ENCODE results near the gene MARCKS. TPM values are rescaled to one million over a fixed set of nuclear protein-coding genes. Genes with fewer than 3 reads are reported as not detected.

MARCKS gene, protein sequence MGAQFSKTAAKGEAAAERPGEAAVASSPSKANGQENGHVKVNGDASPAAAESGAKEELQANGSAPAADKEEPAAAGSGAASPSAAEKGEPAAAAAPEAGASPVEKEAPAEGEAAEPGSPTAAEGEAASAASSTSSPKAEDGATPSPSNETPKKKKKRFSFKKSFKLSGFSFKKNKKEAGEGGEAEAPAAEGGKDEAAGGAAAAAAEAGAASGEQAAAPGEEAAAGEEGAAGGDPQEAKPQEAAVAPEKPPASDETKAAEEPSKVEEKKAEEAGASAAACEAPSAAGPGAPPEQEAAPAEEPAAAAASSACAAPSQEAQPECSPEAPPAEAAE
- 210 TPM for total RNA-seq
- 100 to 1,000 TPM; 199 to 355 (median 236) TPM for polyA plus RNA-seq (ENCODE audit: insufficient read depth in 1 of 8, insufficient read length in 8 of 8, low replicate concordance in 1 of 8)
- long read RNA-seq, donor 1, full-length matches to known transcripts: 81 of 81 reads
- long read RNA-seq, donor 1, partial matches to known transcripts: 0 of 81 reads
- long read RNA-seq, donor 1, other reads (novel, unspliced or antisense): 0 of 81 reads
- long read RNA-seq, donor 2, full-length matches to known transcripts: 15 of 21 reads
- long read RNA-seq, donor 2, partial matches to known transcripts: 6 of 21 reads
- long read RNA-seq, donor 2, other reads (novel, unspliced or antisense): 0 of 21 reads
- long read RNA-seq, donor 3, full-length matches to known transcripts: 108 of 108 reads
- long read RNA-seq, donor 3, partial matches to known transcripts: 0 of 108 reads
- long read RNA-seq, donor 3, other reads (novel, unspliced or antisense): 0 of 108 reads
- long read RNA-seq, donor 4, full-length matches to known transcripts: 139 of 202 reads
- long read RNA-seq, donor 4, partial matches to known transcripts: 63 of 202 reads
- long read RNA-seq, donor 4, other reads (novel, unspliced or antisense): 0 of 202 reads
- long read RNA-seq, donor 5, full-length matches to known transcripts: 372 of 390 reads
- long read RNA-seq, donor 5, partial matches to known transcripts: 0 of 390 reads
- long read RNA-seq, donor 5, other reads (novel, unspliced or antisense): 18 of 390 reads
- long read RNA-seq, donor 6, full-length matches to known transcripts: 213 of 254 reads
- long read RNA-seq, donor 6, partial matches to known transcripts: 41 of 254 reads
- long read RNA-seq, donor 6, other reads (novel, unspliced or antisense): 0 of 254 reads
- long read RNA-seq, donor 7, full-length matches to known transcripts: 171 of 242 reads
- long read RNA-seq, donor 7, partial matches to known transcripts: 71 of 242 reads
- long read RNA-seq, donor 7, other reads (novel, unspliced or antisense): 0 of 242 reads
- long read RNA-seq, donor 8, full-length matches to known transcripts: 93 of 93 reads
- long read RNA-seq, donor 8, partial matches to known transcripts: 0 of 93 reads
- long read RNA-seq, donor 8, other reads (novel, unspliced or antisense): 0 of 93 reads
- long read RNA-seq, donor 9, full-length matches to known transcripts: 114 of 114 reads
- long read RNA-seq, donor 9, partial matches to known transcripts: 0 of 114 reads
- long read RNA-seq, donor 9, other reads (novel, unspliced or antisense): 0 of 114 reads
- long read RNA-seq, donor 10, full-length matches to known transcripts: 188 of 206 reads
- long read RNA-seq, donor 10, partial matches to known transcripts: 0 of 206 reads
- long read RNA-seq, donor 10, other reads (novel, unspliced or antisense): 18 of 206 reads
- long read RNA-seq, donor 11, full-length matches to known transcripts: 152 of 211 reads
- long read RNA-seq, donor 11, partial matches to known transcripts: 51 of 211 reads
- long read RNA-seq, donor 11, other reads (novel, unspliced or antisense): 8 of 211 reads

DNA sequence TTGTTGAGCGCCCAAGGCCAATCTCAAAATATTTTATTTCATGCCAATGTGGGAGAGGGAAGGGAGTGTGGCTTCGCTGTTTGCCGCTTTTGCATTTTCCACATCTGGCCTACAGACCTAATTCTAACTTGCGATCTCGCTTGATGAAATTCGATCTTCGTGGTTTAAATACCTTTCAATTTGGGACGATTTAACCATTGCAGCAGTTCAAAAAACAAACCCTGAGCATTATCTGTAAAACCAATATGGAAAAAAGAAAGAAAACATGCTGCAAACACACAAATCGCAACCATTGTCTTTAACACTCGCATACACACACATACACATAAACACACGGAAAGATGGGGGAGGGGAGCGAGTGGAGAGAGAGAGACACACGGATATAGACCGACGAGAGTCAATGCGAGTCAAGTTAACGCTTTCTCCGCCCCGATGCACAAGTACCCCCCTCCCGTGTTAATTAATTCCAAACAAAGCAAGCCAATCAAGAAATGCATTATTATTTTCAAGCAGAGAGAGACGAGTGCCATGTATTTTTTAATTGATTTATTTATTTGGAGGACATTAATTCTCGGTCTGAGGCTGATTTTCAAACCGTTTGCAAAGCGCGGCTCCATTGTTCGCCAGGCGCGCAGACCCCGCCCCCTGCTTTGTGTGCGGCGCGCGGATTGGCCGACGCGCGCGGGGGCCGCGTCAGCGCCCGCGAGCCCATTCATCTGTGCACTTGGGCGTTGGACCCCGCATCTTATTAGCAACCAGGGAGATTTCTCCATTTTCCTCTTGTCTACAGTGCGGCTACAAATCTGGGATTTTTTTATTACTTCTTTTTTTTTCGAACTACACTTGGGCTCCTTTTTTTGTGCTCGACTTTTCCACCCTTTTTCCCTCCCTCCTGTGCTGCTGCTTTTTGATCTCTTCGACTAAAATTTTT, at the start of gene MARCKS:
MARCKS (plus strand) TSS at position 721 of the 931 bp plus-strand sequence. CDS start 401 bp downstream, outside the sequence.
- under 1% methylated on average over 24 of the region's 49 CpGs for WGBS (ENCODE audit: insufficient coverage)
- no peaks in the 10 kb centered on the region for H3K27me3 ChIP-seq (ENCODE audit: control insufficient read depth, insufficient read depth, low read length)
- H3K4me1 ChIP-seq (ENCODE audit: control insufficient read depth, insufficient read depth, low read length): peaks cover 8% of the 10 kb centered on the region
- DNase-seq: peak; percentile 98
- peaks cover 2% of the 10 kb centered on the region for H3K36me3 ChIP-seq (ENCODE audit: control insufficient read depth, insufficient read depth, low read length)
- H3K9me3 ChIP-seq (replicated peaks; ENCODE audit: control insufficient read depth, low read depth, low read length): no peaks in the 10 kb centered on the region
- H3K4me3 ChIP-seq (ENCODE audit: low read length): peak within 1 kb of the TSS; percentile 100
- H3K27ac ChIP-seq (ENCODE audit: low read length): peak within 1 kb of the TSS; percentile 100

- peak; percentile 75 for DNase-seq
- Histone ChIP-seq H3K36me3 (ENCODE audit: control insufficient read depth, insufficient read depth, low read length) (no peaks in the 10 kb centered on the region), H3K9me3 (replicated peaks; ENCODE audit: control insufficient read depth, low read depth, low read length) (no peaks in the 10 kb centered on the region), H3K27ac (ENCODE audit: low read length) (peak overlapping the region; percentile 29), H3K27me3 (ENCODE audit: control insufficient read depth, insufficient read depth, low read length) (no peaks in the 10 kb centered on the region), H3K4me1 (ENCODE audit: control insufficient read depth, insufficient read depth, low read length) (peaks cover 3% of the 10 kb centered on the region), H3K4me3 (ENCODE audit: low read length) (no peak overlapping the region)
- WGBS (ENCODE audit: insufficient coverage): 79% methylated on average over 4 of the region's 5 CpGs
These were observed 47.3 kb upstream of the MARCKS start for GRCh38 chr6:113809826-113810225.

GRCh38 chr6:113813142-113813541, 44.0 kb upstream of the MARCKS start:
- no peaks in the 10 kb centered on the region for H3K4me1 ChIP-seq (ENCODE audit: control insufficient read depth, insufficient read depth, low read length)
- H3K9me3 ChIP-seq (replicated peaks; ENCODE audit: control insufficient read depth, low read depth, low read length): no peaks in the 10 kb centered on the region
- peak; percentile 75 for DNase-seq
- H3K4me3 ChIP-seq (ENCODE audit: low read length): no peak overlapping the region
- no CpG with 5 or more reads among the region's 3 CpGs for WGBS (ENCODE audit: insufficient coverage)
- H3K27ac ChIP-seq (ENCODE audit: low read length): no peak overlapping the region
- no peaks in the 10 kb centered on the region for H3K27me3 ChIP-seq (ENCODE audit: control insufficient read depth, insufficient read depth, low read length)
- H3K36me3 ChIP-seq (ENCODE audit: control insufficient read depth, insufficient read depth, low read length): no peaks in the 10 kb centered on the region

DNA sequence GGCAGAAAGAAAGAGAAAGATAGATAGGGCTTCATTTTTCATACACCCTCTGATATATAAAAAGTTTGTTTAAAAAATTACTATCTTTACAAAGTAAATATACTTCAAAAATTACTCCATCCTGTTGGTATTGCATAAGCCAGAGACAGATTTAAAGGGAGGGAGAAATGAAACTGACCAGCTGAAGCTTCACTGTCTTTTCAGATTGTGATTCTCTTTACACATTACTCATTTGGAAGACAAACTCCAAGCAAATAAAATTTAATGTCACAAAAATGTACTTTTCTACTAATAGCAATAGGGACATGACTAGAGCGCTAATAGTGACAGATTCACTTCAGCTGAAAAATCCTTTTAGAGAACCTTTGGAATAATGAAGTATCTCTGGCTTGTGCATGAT, 38.6 kb upstream of the MARCKS start:
- no peaks in the 10 kb centered on the region for H3K27me3 ChIP-seq (ENCODE audit: control insufficient read depth, insufficient read depth, low read length)
- H3K4me1 ChIP-seq (ENCODE audit: control insufficient read depth, insufficient read depth, low read length): no peaks in the 10 kb centered on the region
- H3K4me3 ChIP-seq (ENCODE audit: low read length): no peak overlapping the region
- peak; percentile 25 for DNase-seq
- H3K9me3 ChIP-seq (replicated peaks; ENCODE audit: control insufficient read depth, low read depth, low read length): no peaks in the 10 kb centered on the region
- no peak overlapping the region for H3K27ac ChIP-seq (ENCODE audit: low read length)
- no peaks in the 10 kb centered on the region for H3K36me3 ChIP-seq (ENCODE audit: control insufficient read depth, insufficient read depth, low read length)
- WGBS (ENCODE audit: insufficient coverage): no CpG with 5 or more reads among the region's 1 CpG

DNA sequence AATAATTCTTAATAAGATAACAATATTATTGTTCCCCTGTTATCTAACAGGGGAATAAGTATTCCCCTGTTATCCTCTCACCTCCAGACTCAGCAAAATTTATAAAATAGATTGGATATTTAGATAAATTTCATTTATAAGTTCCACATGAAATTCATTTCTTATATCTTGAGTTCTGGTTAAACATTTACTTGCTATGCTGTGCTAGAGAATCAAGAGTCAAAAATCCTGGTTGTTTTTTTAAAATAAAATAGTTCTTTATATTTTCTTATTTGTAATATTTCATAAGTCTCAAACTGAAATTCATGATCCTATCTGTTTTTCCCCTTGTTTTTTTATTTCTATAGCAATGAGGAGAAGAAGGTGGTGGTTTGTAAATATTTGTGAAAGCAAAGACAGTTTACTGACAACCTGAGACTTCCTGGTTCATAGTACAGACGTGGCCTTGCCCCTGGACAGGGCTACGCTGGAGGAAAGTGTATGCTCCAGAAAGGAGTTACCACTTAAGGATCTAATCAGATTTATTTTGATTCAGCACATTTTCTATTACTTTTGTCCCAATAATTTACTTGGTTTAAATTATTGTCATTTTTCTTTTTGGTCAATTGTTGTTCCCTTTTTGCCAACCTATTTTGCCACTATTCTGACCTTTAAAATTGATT, 37.8 kb upstream of the MARCKS start:
- Histone ChIP-seq H3K4me1 (ENCODE audit: control insufficient read depth, insufficient read depth, low read length) (no peaks in the 10 kb centered on the region), H3K27me3 (ENCODE audit: control insufficient read depth, insufficient read depth, low read length) (no peaks in the 10 kb centered on the region), H3K9me3 (replicated peaks; ENCODE audit: control insufficient read depth, low read depth, low read length) (no peaks in the 10 kb centered on the region), H3K4me3 (ENCODE audit: low read length) (no peak overlapping the region), H3K27ac (ENCODE audit: low read length) (no peak overlapping the region), H3K36me3 (ENCODE audit: control insufficient read depth, insufficient read depth, low read length) (no peaks in the 10 kb centered on the region)
- WGBS (ENCODE audit: insufficient coverage): no CpG with 5 or more reads among the region's 2 CpGs
- no peak for DNase-seq

GRCh38 chr6:113820761-113821160, 36.4 kb upstream of the MARCKS start:
- Histone ChIP-seq H3K27me3 (ENCODE audit: control insufficient read depth, insufficient read depth, low read length) (no peaks in the 10 kb centered on the region), H3K4me3 (ENCODE audit: low read length) (no peak overlapping the region), H3K27ac (ENCODE audit: low read length) (no peak overlapping the region), H3K9me3 (replicated peaks; ENCODE audit: control insufficient read depth, low read depth, low read length) (no peaks in the 10 kb centered on the region), H3K4me1 (ENCODE audit: control insufficient read depth, insufficient read depth, low read length) (peaks cover 12% of the 10 kb centered on the region), H3K36me3 (ENCODE audit: control insufficient read depth, insufficient read depth, low read length) (no peaks in the 10 kb centered on the region)
- DNase-seq: no peak
- 100% methylated on average over 3 of the region's 5 CpGs for WGBS (ENCODE audit: insufficient coverage)

DNA sequence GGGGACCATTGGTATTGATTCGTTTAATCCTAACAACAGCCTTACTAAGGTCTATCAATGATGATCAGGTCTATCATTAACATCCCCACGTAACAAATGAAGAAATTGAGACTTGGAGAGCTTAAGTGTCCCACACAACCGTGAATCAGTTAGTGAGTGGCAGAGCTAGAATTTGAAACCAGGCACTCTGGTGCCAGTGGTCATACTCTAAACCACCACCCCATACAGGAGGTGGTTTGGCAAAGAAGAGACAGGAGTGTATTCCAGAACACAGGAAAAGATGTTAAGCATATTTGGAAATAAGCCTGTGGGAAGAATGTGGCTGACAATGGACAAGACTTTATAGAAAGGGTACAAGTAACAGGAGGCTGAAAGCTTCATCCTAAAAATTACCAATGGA, 35.7 kb upstream of the MARCKS start:
- DNase-seq: no peak
- Histone ChIP-seq H3K36me3 (ENCODE audit: control insufficient read depth, insufficient read depth, low read length) (no peaks in the 10 kb centered on the region), H3K4me3 (ENCODE audit: low read length) (no peak overlapping the region), H3K4me1 (ENCODE audit: control insufficient read depth, insufficient read depth, low read length) (peaks cover 14% of the 10 kb centered on the region), H3K9me3 (replicated peaks; ENCODE audit: control insufficient read depth, low read depth, low read length) (no peaks in the 10 kb centered on the region), H3K27ac (ENCODE audit: low read length) (no peak overlapping the region), H3K27me3 (ENCODE audit: control insufficient read depth, insufficient read depth, low read length) (no peaks in the 10 kb centered on the region)
- WGBS (ENCODE audit: insufficient coverage): no CpG with 5 or more reads among the region's 3 CpGs

- Histone ChIP-seq H3K27me3 (ENCODE audit: control insufficient read depth, insufficient read depth, low read length) (no peaks in the 10 kb centered on the region), H3K4me3 (ENCODE audit: low read length) (no peak overlapping the region), H3K36me3 (ENCODE audit: control insufficient read depth, insufficient read depth, low read length) (no peaks in the 10 kb centered on the region), H3K9me3 (replicated peaks; ENCODE audit: control insufficient read depth, low read depth, low read length) (no peaks in the 10 kb centered on the region), H3K27ac (ENCODE audit: low read length) (peak overlapping the region; percentile 65), H3K4me1 (ENCODE audit: control insufficient read depth, insufficient read depth, low read length) (peaks cover 14% of the 10 kb centered on the region)
- peak; percentile 19 for DNase-seq
- WGBS (ENCODE audit: insufficient coverage): 20% methylated on average over 1 of the region's 3 CpGs
These were observed 33.2 kb upstream of the MARCKS start for GRCh38 chr6:113823916-113824315.
